Measurements from ENCODE around the gene PLEKHN1. TPM values are rescaled to one million over a fixed set of nuclear protein-coding genes. Genes with fewer than 3 reads are reported as not detected.
"Not testable (repeated sequence)": the region's sequence is repeated elsewhere in the genome, so short reads cannot be mapped to it uniquely, and the experiment has no call there.

The PLEKHN1 gene
- total RNA-seq, 4 donors from 2014 or later, result 36.1 to 69.0 (median 48.4) TPM

DNA sequence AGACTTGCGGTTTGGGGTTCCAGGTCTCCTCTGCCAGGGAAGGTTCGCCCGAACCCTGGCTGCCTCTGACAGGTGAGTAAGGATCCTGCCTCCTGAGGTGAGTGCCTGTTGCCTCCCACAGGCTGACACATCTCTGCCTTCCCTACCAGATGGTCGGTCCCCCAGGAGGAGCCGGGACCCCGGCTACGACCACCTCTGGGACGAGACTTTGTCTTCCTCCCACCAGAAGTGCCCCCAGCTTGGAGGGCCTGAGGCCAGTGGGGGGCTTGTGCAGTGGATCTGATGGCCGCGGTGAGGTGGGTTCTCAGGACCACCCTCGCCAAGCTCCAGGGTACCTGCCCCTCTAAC, 8.0 kb downstream of the PLEKHN1 start:
- Histone ChIP-seq H3K4me3 (no peak overlapping the region), H3K9me3 (no peaks in the 10 kb centered on the region), H3K27me3 (peaks cover 74% of the 10 kb centered on the region), H3K4me1 (peaks cover 25% of the 10 kb centered on the region), H3K36me3 (no peaks in the 10 kb centered on the region), H3K27ac (no peak overlapping the region)
- WGBS, result 100% methylated on average over 3 of the region's 11 CpGs
- no peak for TF ChIP-seq EP300 (IDR thresholded peaks at IDR 0.05)
- no peak for TF ChIP-seq POLR2AphosphoS5 (IDR thresholded peaks at IDR 0.05)
- no peak for TF ChIP-seq POLR2A (IDR thresholded peaks at IDR 0.05)
- TF ChIP-seq, protein P1, sequence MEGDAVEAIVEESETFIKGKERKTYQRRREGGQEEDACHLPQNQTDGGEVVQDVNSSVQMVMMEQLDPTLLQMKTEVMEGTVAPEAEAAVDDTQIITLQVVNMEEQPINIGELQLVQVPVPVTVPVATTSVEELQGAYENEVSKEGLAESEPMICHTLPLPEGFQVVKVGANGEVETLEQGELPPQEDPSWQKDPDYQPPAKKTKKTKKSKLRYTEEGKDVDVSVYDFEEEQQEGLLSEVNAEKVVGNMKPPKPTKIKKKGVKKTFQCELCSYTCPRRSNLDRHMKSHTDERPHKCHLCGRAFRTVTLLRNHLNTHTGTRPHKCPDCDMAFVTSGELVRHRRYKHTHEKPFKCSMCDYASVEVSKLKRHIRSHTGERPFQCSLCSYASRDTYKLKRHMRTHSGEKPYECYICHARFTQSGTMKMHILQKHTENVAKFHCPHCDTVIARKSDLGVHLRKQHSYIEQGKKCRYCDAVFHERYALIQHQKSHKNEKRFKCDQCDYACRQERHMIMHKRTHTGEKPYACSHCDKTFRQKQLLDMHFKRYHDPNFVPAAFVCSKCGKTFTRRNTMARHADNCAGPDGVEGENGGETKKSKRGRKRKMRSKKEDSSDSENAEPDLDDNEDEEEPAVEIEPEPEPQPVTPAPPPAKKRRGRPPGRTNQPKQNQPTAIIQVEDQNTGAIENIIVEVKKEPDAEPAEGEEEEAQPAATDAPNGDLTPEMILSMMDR (IDR thresholded peaks at IDR 0.05), result no peak
- DNase-seq (ENCODE audit: low spot score in 2 of 2), result no peak

DNA sequence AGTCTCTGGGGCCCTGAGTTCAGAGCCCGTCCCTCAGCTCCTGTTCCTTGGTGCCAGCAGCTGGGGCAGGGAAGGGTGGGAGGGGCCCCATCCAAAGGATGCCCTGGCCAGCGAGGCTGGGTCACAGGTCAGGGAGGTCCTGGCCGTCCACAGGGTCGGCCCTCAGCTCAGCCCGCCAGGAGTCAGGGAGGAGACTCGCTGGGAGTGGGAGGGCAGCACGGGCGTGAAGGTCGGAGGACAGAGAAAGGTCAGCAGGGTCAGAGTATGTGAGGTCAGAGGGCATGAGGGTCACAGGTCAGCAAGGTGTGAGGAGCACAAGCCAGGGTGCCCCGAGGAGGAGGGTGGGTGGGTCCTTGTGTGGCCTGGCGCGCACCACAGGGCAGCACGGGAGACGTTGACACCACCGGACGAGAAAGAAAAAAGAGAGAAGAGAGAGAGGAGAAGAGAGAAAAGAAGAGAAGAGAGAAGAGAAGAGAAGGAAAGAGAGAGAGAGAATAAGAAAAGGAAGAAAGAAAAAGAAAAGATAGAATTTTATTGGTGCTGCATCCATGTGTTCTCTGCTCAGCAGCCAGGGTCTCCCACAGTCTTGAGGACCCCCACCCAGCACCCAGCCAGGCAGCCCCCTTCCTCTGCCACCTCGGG, 8.5 kb downstream of the PLEKHN1 start:
- Histone ChIP-seq H3K9me3 (no peaks in the 10 kb centered on the region), H3K4me3 (no peak overlapping the region), H3K27ac (no peak overlapping the region), H3K27me3 (peaks cover 75% of the 10 kb centered on the region), H3K36me3 (no peaks in the 10 kb centered on the region), H3K4me1 (peaks cover 25% of the 10 kb centered on the region)
- 73% methylated on average over 17 of the region's 17 CpGs for WGBS
- TF ChIP-seq, protein P1 (IDR thresholded peaks at IDR 0.05), result no peak
- no peak for TF ChIP-seq POLR2A (IDR thresholded peaks at IDR 0.05)
- no peak for TF ChIP-seq POLR2AphosphoS5 (IDR thresholded peaks at IDR 0.05)
- no peak for TF ChIP-seq EP300 (IDR thresholded peaks at IDR 0.05)
- DNase-seq (ENCODE audit: low spot score in 2 of 2), result no peak

DNA sequence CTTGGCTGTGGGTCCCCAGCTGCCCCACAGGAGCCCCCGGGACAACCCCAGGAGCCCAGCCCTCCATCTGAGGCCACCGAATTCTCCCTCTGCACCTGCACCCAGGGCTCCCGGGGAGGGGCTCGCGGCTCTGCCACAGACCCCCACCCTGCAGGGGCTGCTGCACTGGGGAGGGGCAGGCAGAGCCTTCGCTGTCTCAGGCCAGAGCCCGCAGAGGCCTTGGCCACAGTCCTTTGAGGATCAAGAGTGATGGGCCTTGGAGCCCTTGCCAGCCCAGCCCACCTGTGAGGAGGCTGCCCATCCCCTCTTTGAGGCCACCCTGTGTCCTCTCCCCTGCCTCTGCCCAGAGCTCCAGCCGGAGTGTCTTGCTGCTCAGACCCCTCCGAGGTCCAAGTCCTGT, 9.1 kb downstream of the PLEKHN1 start:
- Histone ChIP-seq H3K4me1 (peaks cover 31% of the 10 kb centered on the region), H3K4me3 (no peak overlapping the region), H3K27me3 (peaks cover 75% of the 10 kb centered on the region), H3K9me3 (no peaks in the 10 kb centered on the region), H3K27ac (no peak overlapping the region), H3K36me3 (no peaks in the 10 kb centered on the region)
- TF ChIP-seq POLR2AphosphoS5 (IDR thresholded peaks at IDR 0.05) (no peak), EP300 (IDR thresholded peaks at IDR 0.05) (no peak), POLR2A (IDR thresholded peaks at IDR 0.05) (no peak)
- TF ChIP-seq, protein P1 (IDR thresholded peaks at IDR 0.05), result no peak
- WGBS, result 68% methylated on average over 7 of the region's 9 CpGs
- DNase-seq (ENCODE audit: low spot score in 2 of 2), result no peak

DNA sequence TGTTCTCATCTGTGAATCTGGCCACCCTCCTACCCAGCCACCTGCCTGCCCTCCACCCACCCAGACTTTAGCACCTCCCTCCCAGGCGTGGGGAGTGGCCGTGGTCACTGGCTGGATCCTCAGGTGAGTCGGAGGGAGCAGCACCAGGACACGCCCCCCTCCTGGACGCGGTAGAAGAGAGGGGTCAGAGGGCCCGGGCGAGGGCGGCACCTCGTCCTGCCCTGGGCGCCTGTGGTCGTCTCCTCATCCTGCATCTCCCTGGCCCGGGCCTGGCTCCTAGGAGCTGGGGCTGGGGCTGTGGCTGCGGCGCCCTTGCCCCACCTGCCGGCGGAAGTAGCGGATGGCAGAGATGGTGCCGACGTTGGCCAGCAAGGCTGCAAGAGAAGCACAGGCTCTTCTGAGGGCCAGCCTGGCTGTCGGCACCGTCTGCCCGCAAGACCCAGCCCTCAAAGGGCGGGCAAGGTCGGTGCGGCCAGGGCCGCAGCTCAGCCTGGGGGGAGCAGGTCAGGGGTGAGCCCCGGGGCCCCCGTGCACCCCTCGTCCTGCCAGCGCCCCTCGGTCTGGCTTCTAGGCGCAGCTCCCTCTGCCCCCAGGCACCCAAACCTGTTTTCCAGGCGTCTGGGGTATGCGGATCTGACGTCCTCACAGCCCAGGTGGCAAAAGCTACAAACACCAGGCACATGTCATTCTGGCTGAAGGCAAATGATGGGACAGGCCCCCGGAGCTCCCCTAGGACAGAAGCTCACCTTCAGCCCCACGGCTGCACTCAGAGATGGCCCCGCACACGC, 9.8 kb downstream of the PLEKHN1 start:
- no peak for DNase-seq (ENCODE audit: low spot score in 2 of 2)
- H3K27ac ChIP-seq, result peak overlapping the region; percentile 12
- WGBS, result no CpG with 5 or more reads among the region's 40 CpGs
- peaks cover 25% of the 10 kb centered on the region for H3K4me1 ChIP-seq
- H3K9me3 ChIP-seq, result no peaks in the 10 kb centered on the region
- H3K4me3 ChIP-seq, result peak overlapping the region; percentile 34
- TF ChIP-seq, protein P1 (IDR thresholded peaks at IDR 0.05), result peak; percentile 1 to 76
- TF ChIP-seq POLR2A (IDR thresholded peaks at IDR 0.05), result no peak
- H3K36me3 ChIP-seq, result no peaks in the 10 kb centered on the region
- peaks cover 75% of the 10 kb centered on the region for H3K27me3 ChIP-seq

DNA sequence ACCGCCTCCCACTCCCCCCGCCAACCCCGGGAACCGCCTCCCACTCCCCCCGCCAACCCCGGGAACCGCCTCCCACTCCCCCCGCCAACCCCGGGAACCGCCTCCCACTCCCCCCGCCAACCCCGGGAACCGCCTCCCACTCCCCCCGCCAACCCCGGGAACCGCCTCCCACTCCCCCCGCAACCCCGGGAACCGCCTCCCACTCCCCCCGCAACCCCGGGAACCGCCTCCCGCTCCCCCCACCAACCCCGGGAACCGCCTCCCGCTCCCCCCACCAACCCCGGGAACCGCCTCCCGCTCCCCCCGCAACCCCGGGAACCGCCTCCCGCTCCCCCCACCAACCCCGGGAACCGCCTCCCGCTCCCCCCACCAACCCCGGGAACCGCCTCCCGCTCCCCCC, 10.5 kb downstream of the PLEKHN1 start:
- H3K27me3 ChIP-seq, result peaks cover 75% of the 10 kb centered on the region
- not testable (repeated sequence) for H3K4me3 ChIP-seq; H3K9me3 ChIP-seq; DNase-seq (ENCODE audit: low spot score in 2 of 2); H3K27ac ChIP-seq; H3K36me3 ChIP-seq
- WGBS, result no CpG with 5 or more reads among the region's 39 CpGs
- peaks cover 21% of the 10 kb centered on the region for H3K4me1 ChIP-seq
